ENCODE measurements around the gene GADD45B.

DNA sequence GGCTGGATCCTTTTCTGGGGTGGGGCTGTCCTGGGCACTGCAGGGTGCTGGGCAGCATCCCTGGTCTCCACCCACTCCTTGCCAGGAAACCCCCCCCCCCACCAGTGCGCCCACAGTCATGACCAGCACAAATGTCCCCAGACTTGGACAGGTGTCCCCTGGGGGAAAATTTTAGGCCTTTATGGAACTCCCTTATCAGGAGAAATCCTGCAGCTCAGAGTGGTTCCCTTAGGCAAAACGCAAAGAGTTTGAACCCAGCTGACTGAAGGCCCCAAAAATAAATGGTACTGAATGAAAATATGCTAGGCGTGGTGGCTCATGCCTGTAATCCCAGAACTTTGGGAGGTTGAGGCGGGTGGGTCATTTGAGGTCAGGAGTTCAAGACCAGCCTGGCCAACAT lies 51.8 kb downstream of the GADD45B start:
- TF ChIP-seq, protein P1, sequence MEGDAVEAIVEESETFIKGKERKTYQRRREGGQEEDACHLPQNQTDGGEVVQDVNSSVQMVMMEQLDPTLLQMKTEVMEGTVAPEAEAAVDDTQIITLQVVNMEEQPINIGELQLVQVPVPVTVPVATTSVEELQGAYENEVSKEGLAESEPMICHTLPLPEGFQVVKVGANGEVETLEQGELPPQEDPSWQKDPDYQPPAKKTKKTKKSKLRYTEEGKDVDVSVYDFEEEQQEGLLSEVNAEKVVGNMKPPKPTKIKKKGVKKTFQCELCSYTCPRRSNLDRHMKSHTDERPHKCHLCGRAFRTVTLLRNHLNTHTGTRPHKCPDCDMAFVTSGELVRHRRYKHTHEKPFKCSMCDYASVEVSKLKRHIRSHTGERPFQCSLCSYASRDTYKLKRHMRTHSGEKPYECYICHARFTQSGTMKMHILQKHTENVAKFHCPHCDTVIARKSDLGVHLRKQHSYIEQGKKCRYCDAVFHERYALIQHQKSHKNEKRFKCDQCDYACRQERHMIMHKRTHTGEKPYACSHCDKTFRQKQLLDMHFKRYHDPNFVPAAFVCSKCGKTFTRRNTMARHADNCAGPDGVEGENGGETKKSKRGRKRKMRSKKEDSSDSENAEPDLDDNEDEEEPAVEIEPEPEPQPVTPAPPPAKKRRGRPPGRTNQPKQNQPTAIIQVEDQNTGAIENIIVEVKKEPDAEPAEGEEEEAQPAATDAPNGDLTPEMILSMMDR (IDR thresholded peaks at IDR 0.05; ENCODE audit: low read depth, low read length) = no peak
- TF ChIP-seq EZH2phosphoT487 (IDR thresholded peaks at IDR 0.05; ENCODE audit: low read depth) = no peak
